PFSK-1 (cell line): ENCODE data around the gene LEMD2.

Experiments
- FOXP2 ChIP-seq: optimal IDR thresholded peaks from 2 replicates; pipeline ENCODE3; 2011; ENCODE audit warnings: borderline replicate concordance, control low read depth, inconsistent platforms; ENCODE audit not compliant: insufficient read depth; ENCODE audit errors: extremely low read length, extremely low read depth
- POLR2AphosphoS5 ChIP-seq: IDR thresholded peaks from 2 replicates; pipeline ENCODE4 v1.6.1; 2012; ENCODE audit warnings: low read depth, mild to moderate bottlenecking, control low read depth, low read length, moderate library complexity
- REST ChIP-seq, 2 experiments: IDR thresholded peaks; 2 replicates each; pipeline versions ENCODE4 v1.6.1 to v1.8.0; 2011 to 2012; ENCODE audit warnings: low read depth in 2 of 2, low read length in 2 of 2, control low read depth in 1 of 2, inconsistent platforms in 1 of 2, mild to moderate bottlenecking in 1 of 2, moderate library complexity in 1 of 2; ENCODE audit not compliant: insufficient read depth in 1 of 2
- SIN3A ChIP-seq: IDR thresholded peaks from 2 replicates; pipeline ENCODE4 v1.6.1; 2012; ENCODE audit warnings: mild to moderate bottlenecking, low read length, moderate library complexity, borderline replicate concordance; ENCODE audit not compliant: insufficient read depth
- TAF1 ChIP-seq: IDR thresholded peaks from 2 replicates; pipeline ENCODE4 v1.6.1; 2012; ENCODE audit warnings: low read length, control low read depth, borderline replicate concordance; ENCODE audit not compliant: insufficient read depth

Gene LEMD2

GRCh38 chr6:33762713-33763112 lies 26.2 kb downstream of the LEMD2 start:
- no peak for TF ChIP-seq POLR2AphosphoS5
- TF ChIP-seq SIN3A: no peak
- TF ChIP-seq TAF1: no peak
- no peak for TF ChIP-seq FOXP2
- TF ChIP-seq REST (IDR thresholded peaks at IDR 0.05; ENCODE audit: insufficient read depth in 1 of 2, low read depth in 2 of 2, low read length in 2 of 2): no peak

- peak; percentile 82 for TF ChIP-seq FOXP2
- TF ChIP-seq POLR2AphosphoS5: no peak
These were observed 26.9 kb downstream of the LEMD2 start for GRCh38 chr6:33761922-33762629.

- TF ChIP-seq POLR2AphosphoS5: no peak
- no peak for TF ChIP-seq SIN3A
- TF ChIP-seq FOXP2: no peak
- no peak for TF ChIP-seq TAF1
- no peak for TF ChIP-seq REST (IDR thresholded peaks at IDR 0.05; ENCODE audit: insufficient read depth in 1 of 2, low read depth in 2 of 2, low read length in 2 of 2)
These were observed 27.4 kb downstream of the LEMD2 start for GRCh38 chr6:33761581-33761921.

- no peak for TF ChIP-seq POLR2AphosphoS5
- no peak for TF ChIP-seq SIN3A
- TF ChIP-seq REST (IDR thresholded peaks at IDR 0.05; ENCODE audit: insufficient read depth in 1 of 2, low read depth in 2 of 2, low read length in 2 of 2): no peak
- no peak for TF ChIP-seq TAF1
- TF ChIP-seq FOXP2: no peak
These were observed 28.9 kb downstream of the LEMD2 start for GRCh38 chr6:33759887-33760629.

GRCh38 chr6:33758815-33759216 lies 30.1 kb downstream of the LEMD2 start:
- no peak for TF ChIP-seq SIN3A
- TF ChIP-seq FOXP2: no peak
- TF ChIP-seq POLR2AphosphoS5: no peak
- no peak for TF ChIP-seq TAF1
- no peak for TF ChIP-seq REST (IDR thresholded peaks at IDR 0.05; ENCODE audit: insufficient read depth in 1 of 2, low read depth in 2 of 2, low read length in 2 of 2)
